ENCODE results near the gene NCR2. TPM values are rescaled to one million over a fixed set of nuclear protein-coding genes. Genes with fewer than 3 reads are reported as not detected.

Gene NCR2

DNA sequence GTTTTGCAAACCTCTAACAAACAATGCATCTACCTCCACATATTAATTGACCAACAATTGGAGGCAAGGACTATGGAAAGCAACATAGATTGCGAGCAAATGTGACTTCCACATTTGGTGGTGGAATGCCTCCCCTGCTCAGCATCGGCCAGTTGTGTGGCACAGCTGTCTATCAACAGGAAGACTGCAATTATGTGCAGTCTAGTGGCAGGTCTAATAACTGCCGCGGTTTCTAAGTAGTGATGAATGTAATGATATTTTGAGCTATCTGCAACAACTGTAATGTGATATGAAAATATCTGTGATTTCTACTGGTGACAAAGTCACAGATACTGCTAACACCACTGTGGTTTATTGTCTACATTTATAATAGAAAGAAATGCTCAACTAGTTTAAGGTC lies 56.8 kb downstream of the NCR2 start:
- Histone ChIP-seq H3K36me3 (replicated peaks in 1 of 2; ENCODE audit: control insufficient read depth in 2 of 2, insufficient read depth in 2 of 2, low read length in 2 of 2) (no peaks in the 10 kb centered on the region), H3K18ac (ENCODE audit: low read length) (no peak overlapping the region), H3K9me3 (replicated peaks in 1 of 2; ENCODE audit: control insufficient read depth in 2 of 2, insufficient read depth in 1 of 2, low read depth in 1 of 2, low read length in 2 of 2) (peaks cover 2% of the 10 kb centered on the region in 2 donors), H3K4ac (ENCODE audit: low read length) (no peak overlapping the region), H4K91ac (ENCODE audit: low read depth, low read length, poor library complexity) (no peak overlapping the region), H3K4me1 (ENCODE audit: control insufficient read depth in 2 of 2, insufficient read depth in 1 of 2, low read depth in 1 of 2, low read length in 2 of 2) (no peaks in the 10 kb centered on the region), H3K4me3 (ENCODE audit: low read length in 2 of 2) (no peak overlapping the region), H3K14ac (ENCODE audit: low read length) (no peak overlapping the region), H4K8ac (ENCODE audit: low read depth, low read length) (no peak overlapping the region), H2BK5ac (ENCODE audit: low read length) (no peak overlapping the region), H2AFZ (ENCODE audit: low read length) (no peak overlapping the region), H2AK5ac (ENCODE audit: low read depth, low read length) (no peak overlapping the region), H2BK12ac (ENCODE audit: low read length) (no peak overlapping the region), H3K23ac (ENCODE audit: low read depth, low read length, poor library complexity) (no peak overlapping the region), H2BK15ac (ENCODE audit: low read length) (no peak overlapping the region), H3K79me1 (ENCODE audit: low read depth, low read length) (no peaks in the 10 kb centered on the region), H3K9ac (ENCODE audit: low read depth, low read length, poor library complexity) (no peak overlapping the region), H3K4me2 (ENCODE audit: insufficient read depth, low read length, poor library complexity, severe bottlenecking) (no peak overlapping the region), H2BK120ac (ENCODE audit: low read depth, low read length) (no peak overlapping the region), H3K27me3 (ENCODE audit: control insufficient read depth in 3 of 3, insufficient read depth in 3 of 3, low read depth in 1 of 3, low read length in 3 of 3) (peaks cover 0 to 13% (median 2%) of the 10 kb centered on the region in 3 experiments), H3K27ac (replicated peaks; ENCODE audit: low read length) (no peak overlapping the region)
- WGBS, 2 donors (ENCODE audit: extremely low coverage in 2 of 2, insufficient read length in 2 of 2, insufficient replicate concordance in 1 of 2): no CpG with 5 or more reads among the region's 4 CpGs
- no peak for DNase-seq (ENCODE audit: low spot score)

- Histone ChIP-seq H2BK5ac (ENCODE audit: low read length) (no peak overlapping the region), H3K27ac (replicated peaks; ENCODE audit: low read length) (no peak overlapping the region), H2AFZ (ENCODE audit: low read length) (no peak overlapping the region), H3K9me3 (replicated peaks in 1 of 2; ENCODE audit: control insufficient read depth in 2 of 2, insufficient read depth in 1 of 2, low read depth in 1 of 2, low read length in 2 of 2) (peaks cover 2% of the 10 kb centered on the region in 2 donors), H4K91ac (ENCODE audit: low read depth, low read length, poor library complexity) (no peak overlapping the region), H2BK15ac (ENCODE audit: low read length) (no peak overlapping the region), H3K27me3 (ENCODE audit: control insufficient read depth in 3 of 3, insufficient read depth in 3 of 3, low read depth in 1 of 3, low read length in 3 of 3) (peaks cover 0 to 7% (median 0%) of the 10 kb centered on the region in 3 experiments), H3K4me3 (ENCODE audit: low read length in 2 of 2) (no peak overlapping the region), H2BK120ac (ENCODE audit: low read depth, low read length) (no peak overlapping the region), H3K23ac (ENCODE audit: low read depth, low read length, poor library complexity) (no peak overlapping the region), H3K9ac (ENCODE audit: low read depth, low read length, poor library complexity) (no peak overlapping the region), H4K8ac (ENCODE audit: low read depth, low read length) (no peak overlapping the region), H2BK12ac (ENCODE audit: low read length) (no peak overlapping the region), H3K4me1 (ENCODE audit: control insufficient read depth in 2 of 2, insufficient read depth in 1 of 2, low read depth in 1 of 2, low read length in 2 of 2) (no peaks in the 10 kb centered on the region), H3K4me2 (ENCODE audit: insufficient read depth, low read length, poor library complexity, severe bottlenecking) (no peak overlapping the region), H3K14ac (ENCODE audit: low read length) (no peak overlapping the region), H3K18ac (ENCODE audit: low read length) (no peak overlapping the region), H3K4ac (ENCODE audit: low read length) (no peak overlapping the region), H3K79me1 (ENCODE audit: low read depth, low read length) (no peaks in the 10 kb centered on the region), H3K36me3 (replicated peaks in 1 of 2; ENCODE audit: control insufficient read depth in 2 of 2, insufficient read depth in 2 of 2, low read length in 2 of 2) (no peaks in the 10 kb centered on the region), H2AK5ac (ENCODE audit: low read depth, low read length) (no peak overlapping the region)
- DNase-seq (ENCODE audit: low spot score): no peak
- no CpG with 5 or more reads among the region's 5 CpGs for WGBS, 2 donors (ENCODE audit: extremely low coverage in 2 of 2, insufficient read length in 2 of 2, insufficient replicate concordance in 1 of 2)
These were observed 60.9 kb downstream of the NCR2 start for GRCh38 chr6:41396335-41396734.

GRCh38 chr6:41399424-41399823 lies 64.0 kb downstream of the NCR2 start:
- Histone ChIP-seq H3K27me3 (ENCODE audit: control insufficient read depth in 3 of 3, insufficient read depth in 3 of 3, low read depth in 1 of 3, low read length in 3 of 3) (peaks cover 0 to 21% (median 4%) of the 10 kb centered on the region in 3 experiments), H3K9ac (ENCODE audit: low read depth, low read length, poor library complexity) (no peak overlapping the region), H3K79me1 (ENCODE audit: low read depth, low read length) (no peaks in the 10 kb centered on the region), H3K18ac (ENCODE audit: low read length) (no peak overlapping the region), H4K91ac (ENCODE audit: low read depth, low read length, poor library complexity) (no peak overlapping the region), H3K4me3 (ENCODE audit: low read length in 2 of 2) (no peak overlapping the region), H3K4me2 (ENCODE audit: insufficient read depth, low read length, poor library complexity, severe bottlenecking) (no peak overlapping the region), H4K8ac (ENCODE audit: low read depth, low read length) (no peak overlapping the region), H2AK5ac (ENCODE audit: low read depth, low read length) (no peak overlapping the region), H2BK15ac (ENCODE audit: low read length) (no peak overlapping the region), H3K23ac (ENCODE audit: low read depth, low read length, poor library complexity) (no peak overlapping the region), H3K4ac (ENCODE audit: low read length) (no peak overlapping the region), H3K4me1 (ENCODE audit: control insufficient read depth in 2 of 2, insufficient read depth in 1 of 2, low read depth in 1 of 2, low read length in 2 of 2) (no peaks in the 10 kb centered on the region), H3K36me3 (replicated peaks in 1 of 2; ENCODE audit: control insufficient read depth in 2 of 2, insufficient read depth in 2 of 2, low read length in 2 of 2) (no peaks in the 10 kb centered on the region), H3K27ac (replicated peaks; ENCODE audit: low read length) (no peak overlapping the region), H2AFZ (ENCODE audit: low read length) (no peak overlapping the region), H3K14ac (ENCODE audit: low read length) (no peak overlapping the region), H2BK5ac (ENCODE audit: low read length) (no peak overlapping the region), H3K9me3 (replicated peaks in 1 of 2; ENCODE audit: control insufficient read depth in 2 of 2, insufficient read depth in 1 of 2, low read depth in 1 of 2, low read length in 2 of 2) (peaks cover 0 to 2% of the 10 kb centered on the region in 2 donors), H2BK120ac (ENCODE audit: low read depth, low read length) (no peak overlapping the region), H2BK12ac (ENCODE audit: low read length) (no peak overlapping the region)
- no peak for DNase-seq (ENCODE audit: low spot score)
- WGBS, 2 donors (ENCODE audit: extremely low coverage in 2 of 2, insufficient read length in 2 of 2, insufficient replicate concordance in 1 of 2): no CpG with 5 or more reads among the region's 5 CpGs

Small RNA genes lying within 50 kb of the gene (small RNA-seq; reads per million reads assigned to genes)
- not detected for gene RNU6-643P (ENCODE audit: insufficient read depth)

Measured in neuronal stem cell (in vitro differentiated cells).